ENCODE results near the gene RAB41.
"Not testable (repeated sequence)": the region's sequence is repeated elsewhere in the genome, so short reads cannot be mapped to it uniquely, and the experiment has no call there.

- TF ChIP-seq CTCF (tag by site-specific recombination; IDR thresholded peaks at IDR 0.05); ZBTB17 (tag by site-specific recombination; IDR thresholded peaks at IDR 0.05); ZFP3 (tag by site-specific recombination; IDR thresholded peaks at IDR 0.05; ENCODE audit: low read depth); PBX3 (CRISPR knock-in tag; IDR thresholded peaks at IDR 0.05); BCL11A (tag by site-specific recombination; IDR thresholded peaks at IDR 0.05; ENCODE audit: low read depth); ZNF580 (tag by site-specific recombination; IDR thresholded peaks at IDR 0.05); ZNF473 (tag by site-specific recombination; IDR thresholded peaks at IDR 0.05); ZNF324 (tag by site-specific recombination; IDR thresholded peaks at IDR 0.05); ZSCAN5A (tag by site-specific recombination; IDR thresholded peaks at IDR 0.05); TRIM28 (IDR thresholded peaks at IDR 0.05; ENCODE audit: borderline replicate concordance, low read length); KLF16 (tag by site-specific recombination; IDR thresholded peaks at IDR 0.05); GLI2 (tag by site-specific recombination; IDR thresholded peaks at IDR 0.05; ENCODE audit: borderline replicate concordance, low read depth): not testable (repeated sequence)
Measured at GRCh38 chrX:70274029-70274428, 7.9 kb upstream of the RAB41 start.

Measured in HEK293 (cell line).